Stimulated activated CD4-positive, alpha-beta T cell treated with anti-CD3 and anti-CD28 coated beads, Interleukin-12 subunit alpha, Interleukin-12 subunit beta, amount 100 ng/mL, for 24 hours (primary cell): ENCODE measurements around the gene STK4.

Experiments used
- DNase-seq, 2 experiments: peaks; one replicate each; pipeline ENCODE4 v3.0.0-alpha.2; 2020; ENCODE audit warnings: low read depth in 2 of 2

STK4 gene

GRCh38 chr20:45085867-45086266 lies 119.6 kb downstream of the STK4 start:
- no peak for DNase-seq

GRCh38 chr20:45087097-45087790 lies 120.9 kb downstream of the STK4 start:
- no peak for DNase-seq

- DNase-seq, result no peak
Observed at GRCh38 chr20:45087814-45088213, 121.5 kb downstream of the STK4 start.

GRCh38 chr20:45088247-45088646 lies 121.9 kb downstream of the STK4 start:
- no peak for DNase-seq

GRCh38 chr20:45090481-45090880 lies 124.2 kb downstream of the STK4 start:
- DNase-seq, result no peak

- no peak for DNase-seq
Observed at GRCh38 chr20:45091366-45091765, 125.1 kb downstream of the STK4 start.

GRCh38 chr20:45092898-45093297 lies 126.6 kb downstream of the STK4 start:
- no peak for DNase-seq

GRCh38 chr20:45094201-45094600 lies 127.9 kb downstream of the STK4 start:
- DNase-seq, result no peak

GRCh38 chr20:45094864-45095574 lies 128.7 kb downstream of the STK4 start:
- no peak for DNase-seq

GRCh38 chr20:45095805-45096238 lies 129.5 kb downstream of the STK4 start:
- peak in 1 of 2 experiments; percentile 42 for DNase-seq

GRCh38 chr20:45096781-45097180 lies 130.5 kb downstream of the STK4 start:
- no peak for DNase-seq

GRCh38 chr20:45097485-45098102 lies 131.3 kb downstream of the STK4 start:
- DNase-seq, result peak in 1 of 2 experiments; percentile 41

- peak in 1 of 2 experiments; percentile 29 for DNase-seq
Observed at GRCh38 chr20:45098103-45098773, 131.9 kb downstream of the STK4 start.

- no peak for DNase-seq
Observed at GRCh38 chr20:45100563-45101245, 134.4 kb downstream of the STK4 start, which contains the start of gene KCNS1. KCNS1 (minus strand) TSS chr20:45101127; CDS start chr20:45099236, 1,891 bp downstream.

- DNase-seq, result no peak
Observed at GRCh38 chr20:45101333-45101850, 135.1 kb downstream of the STK4 start.

GRCh38 chr20:45103072-45103471 lies 136.8 kb downstream of the STK4 start:
- DNase-seq, result no peak

GRCh38 chr20:45104786-45105185 lies 138.5 kb downstream of the STK4 start:
- no peak for DNase-seq

- no peak for DNase-seq
Observed at GRCh38 chr20:45105317-45105716, 139.0 kb downstream of the STK4 start.

- no peak for DNase-seq
Observed at GRCh38 chr20:45109634-45110033, 143.3 kb downstream of the STK4 start.

GRCh38 chr20:45110301-45110700 lies 144.0 kb downstream of the STK4 start:
- no peak for DNase-seq

GRCh38 chr20:45111285-45111684 lies 145.0 kb downstream of the STK4 start:
- DNase-seq, result no peak
